HG02970 (cell line): Measurements from ENCODE around the gene LHPP.
A peak's percentile ranks its signal among the peaks of the same experiment; 100 is the strongest.
"Not testable (repeated sequence)": the region's sequence is repeated elsewhere in the genome, so short reads cannot be mapped to it uniquely, and the experiment has no call there.

Experiments
- ATAC-seq: cut with Tn5 transposase; IDR thresholded peaks from one replicate; pipeline ENCODE4 v1.9.1; 2021; ENCODE audit warnings: mild to moderate bottlenecking, moderate library complexity, moderate number of reproducible peaks; ENCODE audit not compliant: unreplicated experiment, low FRiP score

LHPP gene

GRCh38 chr10:124461642-124462347 is at the start of gene LHPP:
TSS of gene LHPP (plus strand) at chr10:124461823. CDS start at chr10:124461863, 40 bp downstream.
- peak; percentile 87 for ATAC-seq

GRCh38 chr10:124414076-124414475 is 47.5 kb upstream of the LHPP start:
- no peak for ATAC-seq

- no peak for ATAC-seq
Observed at GRCh38 chr10:124415210-124415609, 46.4 kb upstream of the LHPP start.

GRCh38 chr10:124416733-124417132 is 44.9 kb upstream of the LHPP start:
- ATAC-seq = no peak

- peak; percentile 25 for ATAC-seq
Observed at GRCh38 chr10:124417895-124418725, 43.5 kb upstream of the LHPP start.

GRCh38 chr10:124418726-124419501 is 42.7 kb upstream of the LHPP start, which contains the start of gene OAT:
TSS of gene OAT (minus strand) at chr10:124418923. CDS start at chr10:124412171, 6,752 bp downstream.
- peak; percentile 84 for ATAC-seq

GRCh38 chr10:124419635-124420034 is 42.0 kb upstream of the LHPP start:
- no peak for ATAC-seq

- no peak for ATAC-seq
Observed at GRCh38 chr10:124420254-124420653, 41.4 kb upstream of the LHPP start.

- no peak for ATAC-seq
Observed at GRCh38 chr10:124422742-124423141, 38.9 kb upstream of the LHPP start.

GRCh38 chr10:124423813-124424212 is 37.8 kb upstream of the LHPP start:
- no peak for ATAC-seq

- ATAC-seq = no peak
Observed at GRCh38 chr10:124425227-124425962, 36.2 kb upstream of the LHPP start.

- no peak for ATAC-seq
Observed at GRCh38 chr10:124428207-124428777, 33.3 kb upstream of the LHPP start.

GRCh38 chr10:124429576-124429975 is 32.0 kb upstream of the LHPP start:
- no peak for ATAC-seq

- no peak for ATAC-seq
Observed at GRCh38 chr10:124430077-124430476, 31.5 kb upstream of the LHPP start.

GRCh38 chr10:124433461-124433860 is 28.2 kb upstream of the LHPP start:
- no peak for ATAC-seq

- not testable (repeated sequence) for ATAC-seq
Observed at GRCh38 chr10:124435683-124436082, 25.9 kb upstream of the LHPP start.

- no peak for ATAC-seq
Observed at GRCh38 chr10:124436191-124436638, 25.4 kb upstream of the LHPP start.

GRCh38 chr10:124441694-124442093 is 19.9 kb upstream of the LHPP start:
- ATAC-seq = not testable (repeated sequence)

GRCh38 chr10:124446830-124447750 is 14.5 kb upstream of the LHPP start:
- no peak for ATAC-seq
